Upper lobe of left lung (tissue), 6 donors: ENCODE results near the gene LMF2. TPM values are rescaled to one million over a fixed set of nuclear protein-coding genes. Genes with fewer than 3 reads are reported as not detected.

Source experiments
- ATAC-seq, 2 donors: fragments of 200-7000 bp; cut with Tn5 transposase; one replicate each; pipeline ENCODE4 v1.9.1; 2022; ENCODE audit warnings: mild to moderate bottlenecking in 2 of 2, moderate library complexity in 2 of 2; ENCODE audit not compliant: low FRiP score in 2 of 2
- DNase-seq, 2 donors: peaks; one replicate each; pipeline ENCODE4 v3.0.0-alpha.2; 2019 to 2020
- H3K27ac ChIP-seq, 4 donors: fragments of 200-600 bp; sonication (generic); one replicate each; pipeline ENCODE4 v1.5.1; 2016 to 2019
- H3K27me3 ChIP-seq, 4 donors: fragments of 200-600 bp; sonication (generic); one replicate each; pipeline ENCODE4 v1.5.1; 2017 to 2019
- H3K36me3 ChIP-seq, 4 donors: fragments of 200-600 bp; sonication (generic); one replicate each; pipeline ENCODE4 v1.5.1; 2016 to 2019
- H3K4me1 ChIP-seq, 4 donors: fragments of 200-600 bp; sonication (generic); one replicate each; pipeline ENCODE4 v1.5.1; 2018 to 2019
- H3K4me3 ChIP-seq, 4 donors: fragments of 200-600 bp; sonication (generic); one replicate each; pipeline ENCODE4 v1.5.1; 2017 to 2019; ENCODE audit warnings: mild to moderate bottlenecking in 2 of 4, moderate library complexity in 1 of 4
- H3K9me3 ChIP-seq, 4 donors: fragments of 200-600 bp; sonication (generic); one replicate each; pipeline ENCODE4 v1.5.1; 2018 to 2019
- EP300 ChIP-seq, 4 donors: sonication (generic); formaldehyde crosslinking; IDR thresholded peaks; one replicate each; pipeline ENCODE4 v1.5.1; 2017; ENCODE audit warnings: antibody characterized with exemption in 4 of 4, control low read depth in 2 of 4
- POLR2A ChIP-seq, 4 donors: fragments of 450-650 bp; IDR thresholded peaks; one replicate each; pipeline ENCODE4 v1.5.1; 2016 to 2017; ENCODE audit warnings: antibody characterized with exemption in 4 of 4, mild to moderate bottlenecking in 2 of 4
- POLR2AphosphoS5 ChIP-seq, 2 donors: sonication (generic); formaldehyde crosslinking; IDR thresholded peaks; one replicate each; pipeline ENCODE4 v1.5.1; 2017; ENCODE audit warnings: antibody characterized with exemption in 2 of 2
- WGBS, 2 donors: methylation state at CpG; one replicate each; pipeline ENCODE4 v1.1.5; 2017 to 2018; 5-methylcytosine and 5-hydroxymethylcytosine counted together
- total RNA-seq, 6 donors: library from RNA; depleted of rRNA in 4 of 6; stranded (reverse); fragments of >200 nt in 4 of 6; gene quantifications; one replicate each; pipeline versions ENCODE4 v1.1.0 to v1.2.1, GENCODE V29; 2016 to 2021
- TF ChIP-seq, protein P1 (sequence below), 6 experiments: fragments of 450-650 bp in 4 of 6; fragments of 200-600 bp in 2 of 6; sonication (generic) in 2 of 6; IDR thresholded peaks; one replicate each; pipeline ENCODE4 v1.5.1; 2016 to 2019; ENCODE audit warnings: antibody characterized with exemption in 6 of 6
- donor health status: DM: no; HTN: no; CAD: no; lungs with moderate emphysema.
- donor health status: DM: no; HTN: yes; CAD: no; lungs with severe emphysema.

LMF2 gene
- total RNA-seq, 6 donors from 2014 or later, result 36.0 to 87.4 (median 77.4) TPM

DNA sequence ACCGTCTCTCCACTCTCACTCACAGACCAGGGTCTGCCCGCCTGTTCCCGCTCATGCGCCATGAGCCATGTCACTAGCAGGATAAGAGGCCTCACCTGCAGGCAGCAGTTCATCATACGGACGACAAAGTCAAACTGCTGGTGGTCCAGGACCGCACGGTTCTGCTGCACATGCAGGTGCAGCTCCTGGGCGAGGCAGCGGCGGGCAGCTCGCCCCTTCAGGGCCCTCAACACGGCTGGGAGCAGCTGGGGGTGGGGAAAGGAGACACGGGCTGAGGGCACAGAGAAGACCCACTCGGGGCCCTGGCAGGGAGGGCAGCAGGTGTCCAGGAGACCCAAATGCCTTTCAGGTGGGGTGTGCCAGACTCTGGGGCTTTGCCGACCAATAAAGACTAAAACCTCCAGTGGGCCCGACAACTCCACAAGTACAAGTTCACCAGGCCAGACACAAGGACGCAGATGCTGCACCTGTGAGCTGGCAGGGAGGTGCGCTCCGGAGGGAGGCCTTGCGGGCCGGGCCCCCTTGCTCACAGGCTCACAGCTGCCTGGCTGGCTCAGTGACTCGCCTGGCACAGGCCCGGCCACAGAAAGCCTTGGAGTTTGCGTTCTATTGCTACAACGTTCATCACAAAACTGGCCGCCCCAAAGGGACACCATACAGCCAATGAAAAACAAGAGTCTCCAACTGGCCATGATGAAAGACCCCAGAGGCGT, 44.2 kb downstream of the LMF2 start:
- Histone ChIP-seq H3K27me3 (no peaks in the 10 kb centered on the region), H3K4me3 (no peak overlapping the region), H3K27ac (no peak overlapping the region), H3K9me3 (no peaks in the 10 kb centered on the region), H3K4me1 (no peaks in the 10 kb centered on the region), H3K36me3 (peaks cover 65 to 99% (median 99%) of the 10 kb centered on the region in 4 donors)
- WGBS, 2 donors, result 95 to 96% methylated on average over 19 to 28 of the region's 28 CpGs
- TF ChIP-seq POLR2AphosphoS5 (IDR thresholded peaks at IDR 0.05) (no peak), POLR2A (IDR thresholded peaks at IDR 0.05) (no peak), EP300 (IDR thresholded peaks at IDR 0.05) (no peak)
- TF ChIP-seq, protein P1, sequence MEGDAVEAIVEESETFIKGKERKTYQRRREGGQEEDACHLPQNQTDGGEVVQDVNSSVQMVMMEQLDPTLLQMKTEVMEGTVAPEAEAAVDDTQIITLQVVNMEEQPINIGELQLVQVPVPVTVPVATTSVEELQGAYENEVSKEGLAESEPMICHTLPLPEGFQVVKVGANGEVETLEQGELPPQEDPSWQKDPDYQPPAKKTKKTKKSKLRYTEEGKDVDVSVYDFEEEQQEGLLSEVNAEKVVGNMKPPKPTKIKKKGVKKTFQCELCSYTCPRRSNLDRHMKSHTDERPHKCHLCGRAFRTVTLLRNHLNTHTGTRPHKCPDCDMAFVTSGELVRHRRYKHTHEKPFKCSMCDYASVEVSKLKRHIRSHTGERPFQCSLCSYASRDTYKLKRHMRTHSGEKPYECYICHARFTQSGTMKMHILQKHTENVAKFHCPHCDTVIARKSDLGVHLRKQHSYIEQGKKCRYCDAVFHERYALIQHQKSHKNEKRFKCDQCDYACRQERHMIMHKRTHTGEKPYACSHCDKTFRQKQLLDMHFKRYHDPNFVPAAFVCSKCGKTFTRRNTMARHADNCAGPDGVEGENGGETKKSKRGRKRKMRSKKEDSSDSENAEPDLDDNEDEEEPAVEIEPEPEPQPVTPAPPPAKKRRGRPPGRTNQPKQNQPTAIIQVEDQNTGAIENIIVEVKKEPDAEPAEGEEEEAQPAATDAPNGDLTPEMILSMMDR (IDR thresholded peaks at IDR 0.05), result no peak
- DNase-seq, result peak in 1 of 2 donors; percentile 73
- no peak for ATAC-seq

DNA sequence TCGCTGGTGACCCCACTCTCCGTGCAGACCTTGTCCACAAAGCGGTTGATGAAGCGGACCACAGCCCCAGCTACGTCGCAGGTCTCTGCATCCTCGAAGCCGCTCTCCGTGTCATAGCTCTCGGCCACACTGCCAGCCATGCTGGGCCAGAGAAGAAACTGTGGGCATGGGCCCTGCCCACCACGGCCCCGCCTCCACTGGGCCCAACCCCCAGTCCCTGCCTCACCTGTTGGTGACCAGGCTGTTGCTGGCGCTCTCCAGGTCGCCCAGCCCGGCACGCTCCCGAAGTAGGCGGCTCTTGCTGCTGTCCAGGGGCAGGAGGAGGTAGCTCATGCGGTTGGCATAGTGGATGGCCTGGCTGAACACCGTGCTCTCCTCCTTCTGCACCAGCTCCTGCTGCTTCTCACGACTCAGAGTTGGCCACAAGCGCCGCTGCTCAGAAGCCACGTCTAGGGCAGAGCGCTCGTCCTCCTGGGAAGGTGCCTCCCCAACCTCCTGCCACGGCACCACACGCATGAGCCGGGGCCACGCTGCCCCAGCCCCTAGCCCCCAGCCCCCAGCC, 45.4 kb downstream of the LMF2 start:
- TF ChIP-seq EP300 (IDR thresholded peaks at IDR 0.05) (no peak), POLR2A (IDR thresholded peaks at IDR 0.05) (no peak), POLR2AphosphoS5 (IDR thresholded peaks at IDR 0.05) (no peak)
- TF ChIP-seq, protein P1 (IDR thresholded peaks at IDR 0.05), result no peak
- ATAC-seq, result no peak
- WGBS, 2 donors, result 94 to 97% methylated on average over 22 to 23 of the region's 30 CpGs
- H3K4me1 ChIP-seq, result no peaks in the 10 kb centered on the region
- H3K27ac ChIP-seq, result no peak overlapping the region
- peak in 1 of 2 donors; percentile 77 for DNase-seq
- H3K4me3 ChIP-seq, result no peak overlapping the region
- no peaks in the 10 kb centered on the region for H3K9me3 ChIP-seq
- no peaks in the 10 kb centered on the region for H3K27me3 ChIP-seq
- peaks cover 62 to 100% (median 99%) of the 10 kb centered on the region in 4 donors for H3K36me3 ChIP-seq

DNA sequence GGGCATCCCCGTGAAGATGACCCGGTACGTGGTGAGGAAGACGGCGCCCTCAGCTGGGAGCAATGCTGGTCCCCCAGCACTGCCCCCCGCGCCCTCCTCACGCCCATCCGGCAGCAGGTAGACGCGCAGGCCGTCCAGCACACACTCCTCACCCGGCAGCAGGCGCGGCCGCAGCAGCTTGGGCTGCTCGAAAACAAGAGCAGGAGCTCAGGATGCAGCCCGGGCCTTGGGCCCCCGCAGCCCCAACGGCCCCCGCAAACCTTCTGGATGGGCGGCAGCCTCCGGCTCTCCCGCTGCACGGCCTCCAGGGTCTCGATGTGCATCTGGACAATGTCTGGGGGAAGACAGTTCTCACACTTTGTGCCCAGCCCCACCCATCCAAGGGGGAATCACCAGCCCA, 46.0 kb downstream of the LMF2 start:
- H3K27me3 ChIP-seq, result no peaks in the 10 kb centered on the region
- no peak overlapping the region for H3K4me3 ChIP-seq
- peaks cover 57 to 100% (median 99%) of the 10 kb centered on the region in 4 donors for H3K36me3 ChIP-seq
- ATAC-seq, result no peak
- peak overlapping the region in 1 of 4 donors; percentile 10 for H3K27ac ChIP-seq
- no peaks in the 10 kb centered on the region for H3K9me3 ChIP-seq
- DNase-seq, result peak in 1 of 2 donors; percentile 83
- no peaks in the 10 kb centered on the region for H3K4me1 ChIP-seq
- WGBS, 2 donors, result 95% methylated on average over 22 of the region's 26 CpGs; no CpG with 5 or more reads in 1 of the 2 donors
- TF ChIP-seq EP300 (IDR thresholded peaks at IDR 0.05), result no peak
- TF ChIP-seq, protein P1 (IDR thresholded peaks at IDR 0.05), result no peak
- TF ChIP-seq POLR2A (IDR thresholded peaks at IDR 0.05), result no peak
- no peak for TF ChIP-seq POLR2AphosphoS5 (IDR thresholded peaks at IDR 0.05)

DNA sequence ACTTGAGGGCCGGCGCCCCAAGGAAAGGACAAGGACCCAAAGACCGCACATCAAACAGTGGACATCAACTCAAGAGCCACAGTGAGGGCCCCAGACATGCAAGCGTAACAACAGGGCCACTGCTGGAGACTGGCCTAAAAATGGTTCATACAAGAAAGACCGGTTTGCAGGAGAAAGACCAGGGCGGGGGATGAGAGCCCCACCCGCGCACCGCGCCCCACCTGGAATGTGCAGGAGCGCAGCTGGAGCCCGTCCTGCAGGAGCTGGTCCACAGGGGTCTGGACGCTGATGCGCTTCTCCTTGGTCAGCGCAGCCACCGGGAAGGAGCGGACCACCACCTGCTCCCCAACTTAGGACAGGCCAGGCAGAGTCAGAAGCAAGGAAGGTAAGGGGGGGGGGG, 46.6 kb downstream of the LMF2 start:
- DNase-seq (peak; percentile 62 to 89), ATAC-seq (peak in 1 of 2 donors; percentile 64)
- no peaks in the 10 kb centered on the region for H3K27me3 ChIP-seq
- no peaks in the 10 kb centered on the region for H3K9me3 ChIP-seq
- TF ChIP-seq POLR2AphosphoS5 (IDR thresholded peaks at IDR 0.05), result no peak
- TF ChIP-seq EP300 (IDR thresholded peaks at IDR 0.05), result no peak
- TF ChIP-seq, protein P1 (IDR thresholded peaks at IDR 0.05), result no peak
- TF ChIP-seq POLR2A (IDR thresholded peaks at IDR 0.05), result no peak
- H3K27ac ChIP-seq, result peak overlapping the region in 1 of 4 donors; percentile 10
- H3K36me3 ChIP-seq, result peaks cover 51 to 100% (median 99%) of the 10 kb centered on the region in 4 donors
- H3K4me1 ChIP-seq, result no peaks in the 10 kb centered on the region
- no peak overlapping the region for H3K4me3 ChIP-seq
- 75 to 90% methylated on average over 14 to 17 of the region's 17 CpGs for WGBS, 2 donors
